H1 (cell line): ENCODE results near the gene MAML3. TPM values are rescaled to one million over a fixed set of nuclear protein-coding genes. Genes with fewer than 3 reads are reported as not detected.

Experiments
- RXRA ChIP-seq: IDR thresholded peaks from 2 replicates; pipeline ENCODE4 v1.6.1; 2011; ENCODE audit warnings: low read depth, mild to moderate bottlenecking, low read length, moderate library complexity; ENCODE audit not compliant: insufficient read depth
- polyA plus RNA-seq, 7 experiments: library from polyadenylated mRNA; depleted of rRNA in 3 of 7; stranded (reverse) in 5 of 7; unstranded in 2 of 7; fragments of >200 nt in 5 of 7; fragments of 200-250 nt in 2 of 7; gene quantifications; 1 replicate in 5 of 7; 2 replicates in 1 of 7; 4 replicates in 1 of 7; pipeline versions ENCODE4 v1.2.1 to v1.2.3, GENCODE V29; 2011 to 2013; ENCODE audit warnings: missing spikeins in 2 of 7, mixed read lengths in 2 of 7
- total RNA-seq: library from RNA; stranded (reverse); fragmentation: NEBNext Ultra II Directional; extraction: Animal tissue kit (Norgen Biotek cat#: 25700); gene quantifications from 2 replicates; pipeline ENCODE4 v1.2.1, GENCODE V29; 2021

Gene MAML3
- total and polyA plus RNA-seq, 2 of the 8 experiments (the other 6 are each of a cell fraction or from before 2014, with no cell fraction given), result 2.1 to 5.7 TPM

DNA sequence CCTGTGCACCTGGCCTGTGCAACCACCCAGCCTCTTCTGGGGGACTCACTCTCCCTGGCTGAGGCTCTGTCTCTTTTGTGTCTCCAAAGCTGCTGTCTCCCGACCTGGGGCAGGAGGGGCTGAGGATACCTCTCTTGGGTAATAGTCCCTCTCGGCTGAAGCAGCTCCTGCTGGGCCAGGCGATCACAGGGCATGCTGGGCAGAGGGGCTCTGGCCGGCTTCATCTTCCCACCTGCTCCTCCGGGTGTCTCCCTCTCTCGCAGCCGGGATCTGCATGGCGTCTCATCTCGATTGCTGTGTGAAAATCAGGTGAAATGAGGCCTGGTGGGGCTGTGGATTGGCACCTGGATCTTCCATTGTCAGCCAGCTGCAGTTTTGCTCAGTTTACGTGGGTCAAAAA lies 435.2 kb downstream of the MAML3 start (continued):
- TF ChIP-seq RXRA, result no peak
- TF ChIP-seq, all 59 proteins: peak for 0
